ENCODE results near the gene SLC10A7.

DNA sequence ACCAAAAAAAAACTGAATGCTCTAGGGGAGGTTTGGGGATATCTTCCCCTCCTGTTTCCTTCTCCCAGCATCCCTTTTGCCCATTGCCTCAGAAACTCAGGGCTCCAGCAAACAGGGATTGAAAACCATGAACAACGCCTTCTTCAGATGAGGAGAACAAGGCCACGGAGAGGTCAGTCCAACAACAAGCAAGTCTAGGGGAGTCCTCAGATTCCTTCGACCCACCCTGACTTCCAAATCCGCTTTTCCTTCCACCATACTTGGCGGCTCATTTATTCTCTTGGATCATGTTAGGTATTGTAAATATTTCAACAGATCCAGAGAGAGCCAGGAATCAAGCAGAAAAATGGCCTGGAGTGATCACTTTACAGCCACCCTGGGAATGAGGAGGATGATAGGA is 285.5 kb downstream of the SLC10A7 start:
- TF ChIP-seq, protein P1, sequence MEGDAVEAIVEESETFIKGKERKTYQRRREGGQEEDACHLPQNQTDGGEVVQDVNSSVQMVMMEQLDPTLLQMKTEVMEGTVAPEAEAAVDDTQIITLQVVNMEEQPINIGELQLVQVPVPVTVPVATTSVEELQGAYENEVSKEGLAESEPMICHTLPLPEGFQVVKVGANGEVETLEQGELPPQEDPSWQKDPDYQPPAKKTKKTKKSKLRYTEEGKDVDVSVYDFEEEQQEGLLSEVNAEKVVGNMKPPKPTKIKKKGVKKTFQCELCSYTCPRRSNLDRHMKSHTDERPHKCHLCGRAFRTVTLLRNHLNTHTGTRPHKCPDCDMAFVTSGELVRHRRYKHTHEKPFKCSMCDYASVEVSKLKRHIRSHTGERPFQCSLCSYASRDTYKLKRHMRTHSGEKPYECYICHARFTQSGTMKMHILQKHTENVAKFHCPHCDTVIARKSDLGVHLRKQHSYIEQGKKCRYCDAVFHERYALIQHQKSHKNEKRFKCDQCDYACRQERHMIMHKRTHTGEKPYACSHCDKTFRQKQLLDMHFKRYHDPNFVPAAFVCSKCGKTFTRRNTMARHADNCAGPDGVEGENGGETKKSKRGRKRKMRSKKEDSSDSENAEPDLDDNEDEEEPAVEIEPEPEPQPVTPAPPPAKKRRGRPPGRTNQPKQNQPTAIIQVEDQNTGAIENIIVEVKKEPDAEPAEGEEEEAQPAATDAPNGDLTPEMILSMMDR (IDR thresholded peaks at IDR 0.05): no peak
- no peak for TF ChIP-seq POLR2AphosphoS5 (IDR thresholded peaks at IDR 0.05)
